Measurements from ENCODE around the gene CDH4. TPM values are rescaled to one million over a fixed set of nuclear protein-coding genes. Genes with fewer than 3 reads are reported as not detected.

The CDH4 gene
- total RNA-seq, 1 donor from 2014 or later = 0.05 TPM

- ATAC-seq (ENCODE audit: poor library complexity) (no peak), DNase-seq (no peak)
- intact Hi-C loops (cut with DNase I) = no loop called here
Observed at GRCh38 chr20:61663521-61664425, 411.7 kb downstream of the CDH4 start.

- intact Hi-C loops (cut with DNase I) = no loop called here
- ATAC-seq (ENCODE audit: poor library complexity) (no peak), DNase-seq (no peak)
Observed at GRCh38 chr20:61664556-61665320, 412.7 kb downstream of the CDH4 start.

- ATAC-seq (ENCODE audit: poor library complexity) = no peak
- intact Hi-C loops (cut with DNase I) = no loop called here
- DNase-seq = no peak
Observed at GRCh38 chr20:61665528-61666470, 413.7 kb downstream of the CDH4 start.

- no peak for ATAC-seq (ENCODE audit: poor library complexity)
- DNase-seq = no peak
- intact Hi-C loops (cut with DNase I) = no loop called here
Observed at GRCh38 chr20:61666471-61666832, 414.4 kb downstream of the CDH4 start.

- intact Hi-C loops (cut with DNase I) = no loop called here
- DNase-seq (no peak), ATAC-seq (ENCODE audit: poor library complexity) (no peak)
Observed at GRCh38 chr20:61667056-61667792, 415.2 kb downstream of the CDH4 start.

- DNase-seq (no peak), ATAC-seq (ENCODE audit: poor library complexity) (no peak)
- intact Hi-C loops (cut with DNase I) = no loop called here
Observed at GRCh38 chr20:61668065-61668650, 416.1 kb downstream of the CDH4 start.

GRCh38 chr20:61668771-61669503 is 416.9 kb downstream of the CDH4 start:
- ATAC-seq (ENCODE audit: poor library complexity) (no peak), DNase-seq (peak; percentile 37)
- intact Hi-C loops (cut with DNase I) = no loop called here

- ATAC-seq (ENCODE audit: poor library complexity) (no peak), DNase-seq (no peak)
- intact Hi-C loops (cut with DNase I) = no loop called here
Observed at GRCh38 chr20:61670274-61670673, 418.2 kb downstream of the CDH4 start.

- no peak for ATAC-seq (ENCODE audit: poor library complexity)
- intact Hi-C loops (cut with DNase I) = no loop called here
- DNase-seq = no peak
Observed at GRCh38 chr20:61671559-61671958, 419.5 kb downstream of the CDH4 start.

- DNase-seq (no peak), ATAC-seq (ENCODE audit: poor library complexity) (no peak)
- intact Hi-C loops (cut with DNase I) = no loop called here
Observed at GRCh38 chr20:61673152-61673847, 421.2 kb downstream of the CDH4 start.

- ATAC-seq (ENCODE audit: poor library complexity) (no peak), DNase-seq (no peak)
- intact Hi-C loops (cut with DNase I) = no loop called here
Observed at GRCh38 chr20:61674121-61674520, 422.1 kb downstream of the CDH4 start.

GRCh38 chr20:61674688-61675087 is 422.6 kb downstream of the CDH4 start:
- DNase-seq (no peak), ATAC-seq (ENCODE audit: poor library complexity) (no peak)
- intact Hi-C loops (cut with DNase I) = no loop called here

GRCh38 chr20:61677928-61678327 is 425.9 kb downstream of the CDH4 start:
- intact Hi-C loops (cut with DNase I) = no loop called here
- ATAC-seq (ENCODE audit: poor library complexity) (no peak), DNase-seq (no peak)

GRCh38 chr20:61678437-61678836 is 426.4 kb downstream of the CDH4 start:
- intact Hi-C loops (cut with DNase I) = no loop called here
- DNase-seq (no peak), ATAC-seq (ENCODE audit: poor library complexity) (no peak)

GRCh38 chr20:61679473-61679872 is 427.4 kb downstream of the CDH4 start:
- intact Hi-C loops (cut with DNase I) = no loop called here
- no peak for ATAC-seq (ENCODE audit: poor library complexity)
- DNase-seq = no peak

GRCh38 chr20:61680096-61680495 is 428.0 kb downstream of the CDH4 start:
- DNase-seq (no peak), ATAC-seq (ENCODE audit: poor library complexity) (no peak)
- intact Hi-C loops (cut with DNase I) = no loop called here
